HUDEP-2 (cell line): ENCODE measurements around the gene TICAM2.

ENCODE experiments used
- DNase-seq, 76 experiments: peaks; one replicate each; lab custom pipeline; 2025; ENCODE audit not compliant: unreplicated experiment in 76 of 76; lab: John Stamatoyannopoulos, UW

TICAM2 gene

DNA sequence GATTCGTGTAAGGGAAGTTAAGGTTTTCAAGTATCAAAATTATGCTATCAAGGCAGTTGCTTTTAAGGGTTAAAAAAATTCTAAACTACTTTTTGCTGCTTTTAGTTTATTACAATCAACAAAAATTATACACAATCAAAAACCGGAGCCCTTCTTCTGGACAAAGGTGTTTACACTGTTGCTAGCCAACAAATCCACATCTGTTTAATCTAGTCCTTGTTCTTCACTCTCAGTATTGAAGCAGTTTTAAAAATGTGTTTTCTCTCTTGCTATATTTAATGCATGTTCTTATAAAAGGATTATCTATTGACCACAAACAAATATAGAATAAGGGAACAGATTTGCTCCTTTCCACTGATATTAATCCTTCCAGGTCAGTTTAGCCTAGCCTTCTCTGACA lies 60.2 kb downstream of the TICAM2 start:
- DNase-seq: no peak

DNA sequence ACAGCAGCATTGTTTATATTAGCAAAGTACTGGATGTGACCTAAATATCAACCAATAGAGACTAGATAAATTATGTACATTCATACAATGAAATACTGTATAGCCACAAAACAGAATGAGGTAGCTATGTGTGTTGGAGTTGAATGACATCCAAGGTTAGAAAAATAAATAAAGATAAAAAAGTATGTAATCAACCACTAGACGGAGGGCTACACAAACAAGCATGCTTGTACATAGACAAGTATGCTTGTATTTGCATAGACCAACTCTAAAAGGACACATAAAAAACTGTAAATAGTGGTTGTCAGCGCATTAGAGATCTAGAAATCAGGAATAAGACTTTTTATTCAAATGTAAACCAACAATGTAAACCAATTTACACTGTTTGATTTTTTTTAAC lies 60.7 kb downstream of the TICAM2 start:
- no peak for DNase-seq

DNA sequence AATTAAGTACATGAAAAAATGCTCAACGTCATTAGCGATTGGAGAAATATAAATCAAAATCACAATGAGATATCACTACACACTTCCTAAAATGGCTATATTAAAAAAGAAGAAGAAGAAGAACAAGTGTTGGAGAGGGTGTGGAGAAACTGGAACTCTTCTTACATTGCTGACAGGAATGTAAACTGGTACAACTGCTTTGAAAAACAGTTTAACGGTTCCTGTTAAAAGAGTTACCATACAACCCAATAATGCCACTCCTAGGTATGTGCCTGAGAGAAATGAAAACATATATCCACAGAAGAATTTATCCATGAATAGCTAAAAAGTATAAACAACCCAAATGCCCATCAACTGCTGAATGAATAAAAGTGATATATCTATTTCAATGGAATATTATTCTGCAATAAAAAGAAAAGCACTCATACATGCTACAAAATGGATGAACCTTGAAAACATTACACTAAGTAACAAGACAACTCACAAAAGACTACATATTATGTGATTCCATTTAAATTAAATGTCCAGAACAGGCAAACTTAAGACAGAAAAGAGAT lies 66.7 kb downstream of the TICAM2 start:
- no peak for DNase-seq

DNA sequence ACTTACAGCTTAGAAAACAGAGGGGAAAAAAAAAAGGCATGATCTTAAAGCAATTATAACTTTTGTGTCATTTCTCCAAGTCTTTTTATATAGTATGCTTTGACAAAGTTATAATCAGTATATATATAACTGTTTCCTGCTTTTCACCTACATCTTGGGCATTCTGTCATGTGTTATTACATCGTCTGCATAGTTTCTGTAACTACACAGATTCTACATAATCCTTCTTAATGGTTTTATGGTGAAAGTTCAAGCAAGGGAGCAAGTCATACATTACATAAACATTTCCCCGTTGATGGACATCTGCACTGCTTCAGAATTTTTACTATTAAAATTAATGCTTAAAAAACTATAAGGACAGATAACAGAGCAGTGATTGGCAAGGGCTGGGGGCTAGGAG lies 69.8 kb downstream of the TICAM2 start:
- no peak for DNase-seq

DNA sequence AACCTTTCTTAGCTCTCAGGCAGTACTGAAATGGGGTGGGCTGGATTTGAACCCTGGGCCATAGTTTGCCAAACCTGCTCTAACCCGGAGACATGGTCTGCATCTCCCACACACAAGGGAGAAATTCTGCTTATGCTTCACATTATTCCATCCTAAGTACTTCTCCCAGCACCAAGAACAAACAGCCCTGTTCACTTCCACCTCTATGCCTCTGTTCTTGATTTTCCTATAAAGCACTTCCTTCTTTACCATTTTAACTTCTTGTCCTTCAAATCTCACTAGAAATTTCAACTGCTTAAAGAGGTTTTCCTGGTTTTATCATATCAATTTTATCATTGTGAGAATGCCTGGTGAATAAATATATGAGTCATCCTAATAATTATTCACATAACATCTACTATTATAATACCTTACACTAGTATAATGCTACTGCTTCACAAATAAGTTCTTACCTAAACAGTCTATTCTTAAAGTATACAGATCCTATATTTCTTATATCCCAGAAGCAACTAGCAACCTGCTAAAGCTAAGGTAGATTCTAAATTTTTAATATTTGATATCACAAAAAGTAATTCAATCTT lies 70.4 kb downstream of the TICAM2 start:
- no peak for DNase-seq

DNA sequence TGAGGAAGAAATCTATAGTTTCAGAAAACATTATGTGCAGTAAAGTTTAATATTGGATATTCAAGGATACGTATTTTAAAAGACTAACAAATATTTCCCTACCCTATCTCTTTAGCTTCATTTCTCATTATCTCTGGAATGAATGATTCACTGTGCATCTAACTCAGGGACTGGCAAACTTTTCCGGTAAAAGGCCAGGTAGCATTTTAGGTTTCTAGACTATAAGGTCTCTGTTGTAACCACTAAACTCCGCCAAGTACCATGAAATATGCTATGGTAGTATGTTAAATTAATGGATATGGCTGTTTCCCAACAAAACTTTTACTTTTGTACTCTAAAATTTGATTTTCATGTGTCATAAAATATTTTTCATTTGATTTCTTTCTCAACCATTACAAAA lies 70.9 kb downstream of the TICAM2 start:
- no peak for DNase-seq

DNA sequence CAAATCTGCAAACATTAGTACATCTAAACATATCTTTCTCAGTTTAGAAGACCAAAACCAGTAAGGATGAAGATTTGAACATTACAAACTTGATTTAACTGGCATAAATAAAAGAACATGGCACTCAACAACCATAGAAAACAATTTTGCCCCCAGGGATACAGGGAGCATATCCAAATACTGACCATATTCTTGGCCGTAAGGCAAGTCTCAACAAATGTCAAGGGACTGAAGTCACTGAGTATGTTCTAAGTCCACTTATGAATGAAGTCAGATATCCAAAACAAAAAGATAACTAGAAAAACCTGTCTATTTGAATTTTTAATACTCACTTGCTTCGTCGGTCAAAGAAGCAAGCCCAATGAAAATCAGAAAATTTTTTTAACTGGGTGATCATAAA lies 71.9 kb downstream of the TICAM2 start:
- DNase-seq: no peak
